ENCODE results near the gene TRAF4. TPM values are rescaled to one million over a fixed set of nuclear protein-coding genes. Genes with fewer than 3 reads are reported as not detected.

Gene TRAF4
- total and polyA plus RNA-seq, 10 of the 15 experiments (the other 5 are each of a cell fraction or from before 2014, with no cell fraction given): 3.7 to 197 (median 66.4) TPM

- TF ChIP-seq ATF2 (IDR thresholded peaks at IDR 0.05; ENCODE audit: low read length) (no peak), IRF4 (IDR thresholded peaks at IDR 0.05; ENCODE audit: low read depth, low read length) (peak; percentile 67; the same call in 1 of the 2 replicates), GABPA (IDR thresholded peaks at IDR 0.05; ENCODE audit: low read depth) (no peak), IKZF1 (conservative IDR thresholded peaks at IDR 0.05) (peak; percentile 73), CBFB (IDR thresholded peaks at IDR 0.05; ENCODE audit: low read depth) (peak; percentile 59; the same call in 1 of the 2 replicates), RAD51 (IDR thresholded peaks at IDR 0.05) (no peak; the same call in 1 of the 2 replicates), BCL11A (IDR thresholded peaks at IDR 0.05; ENCODE audit: low read depth, low read length) (peak; percentile 17; the same call in 1 of the 2 replicates), TCF12 (IDR thresholded peaks at IDR 0.05; ENCODE audit: low read depth, low read length) (no peak), HDAC2 (IDR thresholded peaks at IDR 0.05) (no peak), HCFC1 (IDR thresholded peaks at IDR 0.05; ENCODE audit: low read length) (no peak), HDGF (IDR thresholded peaks at IDR 0.05) (no peak; the same call in 1 of the 2 replicates), SMARCA5 (IDR thresholded peaks at IDR 0.05) (peak; percentile 77), ZNF274 (IDR thresholded peaks at IDR 0.05; ENCODE audit: insufficient read depth, insufficient read length) (no peak), MTA2 (IDR thresholded peaks at IDR 0.05; ENCODE audit: low read depth) (peak; percentile 39; the same call in 1 of the 2 replicates), ZBTB33 (IDR thresholded peaks at IDR 0.05) (0 out of 2 replicates have a peak, but pooled peaks have one; percentile 3), BMI1 (IDR thresholded peaks at IDR 0.05; ENCODE audit: borderline replicate concordance) (no peak), MEF2B (IDR thresholded peaks at IDR 0.05; ENCODE audit: partially characterized antibody, poor library complexity, severe bottlenecking) (peak; percentile 11), ZNF687 (IDR thresholded peaks at IDR 0.05) (0 out of 2 replicates have a peak, but pooled peaks have one; percentile 15), TARDBP (IDR thresholded peaks at IDR 0.05; ENCODE audit: borderline replicate concordance) (no peak), ATF7 (IDR thresholded peaks at IDR 0.05; ENCODE audit: low read depth) (0 out of 2 replicates have a peak, but pooled peaks have one; percentile 27), JUNB (IDR thresholded peaks at IDR 0.05) (peak; percentile 89), NFIC (IDR thresholded peaks at IDR 0.05; ENCODE audit: low read depth, low read length) (peak; percentile 73), CREB1 (IDR thresholded peaks at IDR 0.05; ENCODE audit: low read depth) (0 out of 2 replicates have a peak, but pooled peaks have one; percentile 7), NKRF (conservative IDR thresholded peaks at IDR 0.05) (peak; percentile 51; the same call in 1 of the 2 replicates)
Measured at GRCh38 chr17:28763137-28763799, 19.5 kb downstream of the TRAF4 start (continued).
